Liver (tissue), 9 donors: Measurements from ENCODE around the gene RPP21. TPM values are rescaled to one million over a fixed set of nuclear protein-coding genes. Genes with fewer than 3 reads are reported as not detected.

Experiments used
- DNase-seq: peaks from one replicate; pipeline ENCODE4 v3.0.0-alpha.2; 2017; ENCODE audit warnings: low spot score
- H3K27ac ChIP-seq, 2 donors: one replicate each; pipeline ENCODE4 v1.7.0; 2013; ENCODE audit warnings: inconsistent platforms in 2 of 2, low read length in 2 of 2, control low read depth in 1 of 2, low read depth in 1 of 2, mild to moderate bottlenecking in 1 of 2
- H3K27me3 ChIP-seq, 4 donors: one replicate each; pipeline versions ENCODE4 v1.6.1 to v1.7.0; 2013; ENCODE audit warnings: low read length in 3 of 4, inconsistent platforms in 1 of 4, mild to moderate bottlenecking in 1 of 4, moderate library complexity in 1 of 4; ENCODE audit not compliant: control insufficient read depth in 4 of 4, insufficient read depth in 4 of 4
- H3K36me3 ChIP-seq, 4 donors: one replicate each; pipeline versions ENCODE4 v1.6.1 to v1.7.0; 2013; ENCODE audit warnings: low read length in 3 of 4, mild to moderate bottlenecking in 3 of 4, low read depth in 1 of 4, moderate library complexity in 1 of 4; ENCODE audit not compliant: control insufficient read depth in 4 of 4, insufficient read depth in 3 of 4
- H3K4me1 ChIP-seq, 4 donors: one replicate each; pipeline versions ENCODE4 v1.6.1 to v1.7.0; 2013; ENCODE audit warnings: low read length in 3 of 4, mild to moderate bottlenecking in 3 of 4, moderate library complexity in 1 of 4; ENCODE audit not compliant: control insufficient read depth in 4 of 4, insufficient read depth in 4 of 4
- H3K4me3 ChIP-seq, 3 donors: one replicate each; pipeline versions ENCODE4 v1.6.1 to v1.7.0; 2013; ENCODE audit warnings: low read length in 3 of 3, control low read depth in 1 of 3, low read depth in 1 of 3, mild to moderate bottlenecking in 1 of 3
- H3K9ac ChIP-seq, 2 donors: one replicate each; pipeline ENCODE4 v1.7.0; 2013; ENCODE audit warnings: low read length in 2 of 2, mild to moderate bottlenecking in 2 of 2, moderate library complexity in 2 of 2, control low read depth in 1 of 2, low read depth in 1 of 2
- H3K9me3 ChIP-seq, 4 donors: one replicate each; pipeline versions ENCODE4 v1.6.1 to v1.7.0; 2013; ENCODE audit warnings: low read length in 3 of 4; ENCODE audit not compliant: control insufficient read depth in 4 of 4
- ATF3 ChIP-seq: IDR thresholded peaks from 2 replicates; pipeline ENCODE4 v1.6.1; 2016; ENCODE audit warnings: antibody characterized with exemption
- EGR1 ChIP-seq, 2 donors: IDR thresholded peaks; 2 replicates each; pipeline ENCODE4 v1.6.1; 2016 to 2018; ENCODE audit warnings: antibody characterized with exemption in 2 of 2, low read depth in 2 of 2
- FOXA1 ChIP-seq: IDR thresholded peaks from 2 replicates; pipeline ENCODE4 v1.6.1; 2016; ENCODE audit warnings: antibody characterized with exemption
- FOXA2 ChIP-seq: IDR thresholded peaks from 2 replicates; pipeline ENCODE4 v1.6.1; 2016; ENCODE audit warnings: antibody characterized with exemption
- GABPA ChIP-seq, 2 donors: IDR thresholded peaks in 1 of 2; conservative IDR thresholded peaks in 1 of 2; 2 replicates each; pipeline ENCODE4 v1.6.1; 2016; ENCODE audit warnings: antibody characterized with exemption in 2 of 2, mild to moderate bottlenecking in 1 of 2, moderate library complexity in 1 of 2
- HNF4A ChIP-seq, 2 donors: conservative IDR thresholded peaks; 2 replicates each; pipeline ENCODE4 v1.6.1; 2016; ENCODE audit warnings: antibody characterized with exemption in 2 of 2, mild to moderate bottlenecking in 2 of 2
- HNF4G ChIP-seq: IDR thresholded peaks from 2 replicates; pipeline ENCODE4 v1.6.1; 2016; ENCODE audit warnings: antibody characterized with exemption
- JUND ChIP-seq, 2 donors: IDR thresholded peaks; 2 replicates each; pipeline ENCODE4 v1.6.1; 2016; ENCODE audit warnings: antibody characterized with exemption in 2 of 2
- NR2F2 ChIP-seq: IDR thresholded peaks from 2 replicates; pipeline ENCODE4 v1.6.1; 2016; ENCODE audit warnings: antibody characterized with exemption
- RAD21 ChIP-seq, 2 donors: IDR thresholded peaks; 2 replicates each; pipeline ENCODE4 v1.6.1; 2016; ENCODE audit warnings: antibody characterized with exemption in 2 of 2, mild to moderate bottlenecking in 2 of 2
- RXRA ChIP-seq, 2 donors: IDR thresholded peaks; 2 replicates each; pipeline ENCODE4 v1.6.1; 2017 to 2018; ENCODE audit warnings: antibody characterized with exemption in 2 of 2, mild to moderate bottlenecking in 1 of 2
- SP1 ChIP-seq: IDR thresholded peaks from 2 replicates; pipeline ENCODE4 v1.6.1; 2018; ENCODE audit warnings: antibody characterized with exemption, mild to moderate bottlenecking
- TAF1 ChIP-seq: conservative IDR thresholded peaks from 2 replicates; pipeline ENCODE4 v1.6.1; 2016; ENCODE audit warnings: antibody characterized with exemption, mild to moderate bottlenecking
- YY1 ChIP-seq: IDR thresholded peaks from 2 replicates; pipeline ENCODE4 v1.6.1; 2016; ENCODE audit warnings: antibody characterized with exemption, mild to moderate bottlenecking
- WGBS: extraction: QIAGEN DNeasy Blood & Tissue Kit; methylation state at CpG from one replicate; pipeline ENCODE4 v1.1.7; 2013; 5-methylcytosine and 5-hydroxymethylcytosine counted together
- polyA plus RNA-seq, 2 donors: library from polyadenylated mRNA; stranded (reverse) in 1 of 2; unstranded in 1 of 2; fragments of 200-250 nt in 1 of 2; fragments of >200 nt in 1 of 2; fragmentation: Nextera tagmentation in 1 of 2; extraction: Ambion mirVana in 1 of 2; gene quantifications; one replicate each; pipeline versions ENCODE4 v1.2.1 to v1.2.3, GENCODE V29; 2013 to 2015
- total RNA-seq, 2 donors: library from RNA; depleted of rRNA; stranded (reverse); fragments of >200 nt; gene quantifications; one replicate each; pipeline ENCODE4 v1.2.3, GENCODE V29; 2014
- TF ChIP-seq, protein P1 (sequence below): IDR thresholded peaks from 2 replicates; pipeline ENCODE4 v1.6.1; 2016; ENCODE audit warnings: antibody characterized with exemption
- TF ChIP-seq, protein P2 (sequence below): IDR thresholded peaks from 2 replicates; pipeline ENCODE4 v1.6.1; 2016; ENCODE audit warnings: antibody characterized with exemption
- TF ChIP-seq, protein P3 (sequence below): fragments of 150-350 bp; IDR thresholded peaks from 2 replicates; pipeline ENCODE4 v1.5.1; 2017; ENCODE audit warnings: improper control_type of control experiment, low read depth, low read length; ENCODE audit not compliant: missing input control
- donor health status: healthy.
- donor health status: healthy.
- donor health status: healthy.
- donor health status: healthy.
- donor health status: healthy.

RPP21 gene
- total and polyA plus RNA-seq, 4 donors, result 9.3 to 32.9 (median 21.0) TPM

GRCh38 chr6:30348957-30349356 lies 4.0 kb downstream of the RPP21 start:
- DNase-seq, result no peak
- no peaks in the 10 kb centered on the region for H3K27me3 ChIP-seq
- no peak overlapping the region for H3K4me3 ChIP-seq
- WGBS, result 91% methylated on average over 3 of the region's 3 CpGs
- peaks cover 0 to 11% (median 4%) of the 10 kb centered on the region in 4 donors for H3K4me1 ChIP-seq
- TF ChIP-seq, protein P1, sequence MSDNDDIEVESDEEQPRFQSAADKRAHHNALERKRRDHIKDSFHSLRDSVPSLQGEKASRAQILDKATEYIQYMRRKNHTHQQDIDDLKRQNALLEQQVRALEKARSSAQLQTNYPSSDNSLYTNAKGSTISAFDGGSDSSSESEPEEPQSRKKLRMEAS, result no peak
- TF ChIP-seq EGR1 (IDR thresholded peaks at IDR 0.05; ENCODE audit: low read depth in 2 of 2), result no peak
- TF ChIP-seq GABPA (IDR thresholded peaks at IDR 0.05 in 1 of 2, conservative IDR thresholded peaks at IDR 0.05 in 1 of 2), result no peak
- TF ChIP-seq JUND (IDR thresholded peaks at IDR 0.05), result no peak
- TF ChIP-seq, protein P2, sequence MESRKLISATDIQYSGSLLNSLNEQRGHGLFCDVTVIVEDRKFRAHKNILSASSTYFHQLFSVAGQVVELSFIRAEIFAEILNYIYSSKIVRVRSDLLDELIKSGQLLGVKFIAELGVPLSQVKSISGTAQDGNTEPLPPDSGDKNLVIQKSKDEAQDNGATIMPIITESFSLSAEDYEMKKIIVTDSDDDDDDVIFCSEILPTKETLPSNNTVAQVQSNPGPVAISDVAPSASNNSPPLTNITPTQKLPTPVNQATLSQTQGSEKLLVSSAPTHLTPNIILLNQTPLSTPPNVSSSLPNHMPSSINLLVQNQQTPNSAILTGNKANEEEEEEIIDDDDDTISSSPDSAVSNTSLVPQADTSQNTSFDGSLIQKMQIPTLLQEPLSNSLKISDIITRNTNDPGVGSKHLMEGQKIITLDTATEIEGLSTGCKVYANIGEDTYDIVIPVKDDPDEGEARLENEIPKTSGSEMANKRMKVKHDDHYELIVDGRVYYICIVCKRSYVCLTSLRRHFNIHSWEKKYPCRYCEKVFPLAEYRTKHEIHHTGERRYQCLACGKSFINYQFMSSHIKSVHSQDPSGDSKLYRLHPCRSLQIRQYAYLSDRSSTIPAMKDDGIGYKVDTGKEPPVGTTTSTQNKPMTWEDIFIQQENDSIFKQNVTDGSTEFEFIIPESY, result no peak
- TF ChIP-seq, protein P3, sequence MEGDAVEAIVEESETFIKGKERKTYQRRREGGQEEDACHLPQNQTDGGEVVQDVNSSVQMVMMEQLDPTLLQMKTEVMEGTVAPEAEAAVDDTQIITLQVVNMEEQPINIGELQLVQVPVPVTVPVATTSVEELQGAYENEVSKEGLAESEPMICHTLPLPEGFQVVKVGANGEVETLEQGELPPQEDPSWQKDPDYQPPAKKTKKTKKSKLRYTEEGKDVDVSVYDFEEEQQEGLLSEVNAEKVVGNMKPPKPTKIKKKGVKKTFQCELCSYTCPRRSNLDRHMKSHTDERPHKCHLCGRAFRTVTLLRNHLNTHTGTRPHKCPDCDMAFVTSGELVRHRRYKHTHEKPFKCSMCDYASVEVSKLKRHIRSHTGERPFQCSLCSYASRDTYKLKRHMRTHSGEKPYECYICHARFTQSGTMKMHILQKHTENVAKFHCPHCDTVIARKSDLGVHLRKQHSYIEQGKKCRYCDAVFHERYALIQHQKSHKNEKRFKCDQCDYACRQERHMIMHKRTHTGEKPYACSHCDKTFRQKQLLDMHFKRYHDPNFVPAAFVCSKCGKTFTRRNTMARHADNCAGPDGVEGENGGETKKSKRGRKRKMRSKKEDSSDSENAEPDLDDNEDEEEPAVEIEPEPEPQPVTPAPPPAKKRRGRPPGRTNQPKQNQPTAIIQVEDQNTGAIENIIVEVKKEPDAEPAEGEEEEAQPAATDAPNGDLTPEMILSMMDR, result no peak
- no peak for TF ChIP-seq HNF4A (conservative IDR thresholded peaks at IDR 0.05)
- no peak for TF ChIP-seq FOXA2
- no peak for TF ChIP-seq ATF3
- TF ChIP-seq RXRA (IDR thresholded peaks at IDR 0.05), result no peak
- no peak for TF ChIP-seq SP1
- TF ChIP-seq NR2F2, result no peak
- TF ChIP-seq HNF4G, result no peak
- no peak for TF ChIP-seq YY1
- TF ChIP-seq FOXA1, result no peak
- no peak for TF ChIP-seq RAD21 (IDR thresholded peaks at IDR 0.05)
- no peak for TF ChIP-seq TAF1
- no peak overlapping the region for H3K27ac ChIP-seq
- H3K9me3 ChIP-seq, result no peaks in the 10 kb centered on the region
- peaks cover 0 to 5% (median 3%) of the 10 kb centered on the region in 4 donors for H3K36me3 ChIP-seq
- H3K9ac ChIP-seq, result no peak overlapping the region

DNA sequence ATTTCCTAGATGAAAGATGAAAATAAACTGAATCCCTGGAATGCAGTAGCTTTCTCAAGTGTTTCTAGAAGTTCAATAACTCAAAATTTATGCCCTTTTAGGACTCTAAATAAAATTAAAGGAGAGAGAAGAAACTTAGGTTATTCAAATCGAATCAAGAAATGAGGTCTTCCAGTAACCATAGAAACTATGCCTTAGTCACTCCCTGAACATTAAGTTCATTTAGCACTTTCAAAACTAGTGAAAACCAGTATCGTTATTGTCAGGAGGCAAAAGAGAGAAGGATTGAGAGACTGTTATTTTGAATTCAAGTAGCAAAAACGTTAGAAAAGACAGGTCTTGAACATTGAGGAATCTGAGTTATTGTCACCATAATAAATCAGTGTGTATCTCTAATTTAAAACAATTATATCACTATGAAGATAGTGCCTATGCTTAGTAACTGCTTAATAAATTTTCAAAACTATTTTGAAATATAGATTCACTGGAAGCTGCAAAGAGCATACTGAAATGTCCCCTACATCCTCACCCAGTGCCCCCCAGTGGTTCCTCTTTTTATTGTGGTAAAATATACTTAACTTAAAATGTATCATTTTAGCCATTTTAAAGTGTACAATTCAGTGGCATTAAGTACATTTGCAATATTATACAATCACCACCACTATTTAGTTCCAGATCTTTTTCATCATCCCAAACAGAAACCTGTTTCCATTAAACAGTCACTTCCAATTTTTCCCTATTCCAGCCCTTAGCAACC lies 4.6 kb downstream of the RPP21 start:
- Histone ChIP-seq H3K4me1 (peaks cover 0 to 9% (median 4%) of the 10 kb centered on the region in 4 donors), H3K4me3 (no peak overlapping the region), H3K36me3 (peaks cover 0 to 5% (median 3%) of the 10 kb centered on the region in 4 donors), H3K9ac (no peak overlapping the region), H3K27me3 (no peaks in the 10 kb centered on the region), H3K9me3 (no peaks in the 10 kb centered on the region), H3K27ac (no peak overlapping the region)
- no peak for TF ChIP-seq TAF1
- no peak for DNase-seq
- 79% methylated on average over 3 of the region's 3 CpGs for WGBS
